SK-N-SH (cell line): ENCODE measurements around the gene MCF2L. TPM values are rescaled to one million over a fixed set of nuclear protein-coding genes. Genes with fewer than 3 reads are reported as not detected.

Experiments
- CTCF ChIA-PET: fragments of 300-600, 350-600 bp; formaldehyde crosslinking; extraction: SDS; loops from one replicate; lab custom pipeline; 2021; lab: Yijun Ruan, JAX
- POLR2A ChIA-PET: fragments of 350-600 bp; sonication (Branson Sonifier 250); formaldehyde crosslinking; extraction: SDS; loops from one replicate; lab custom pipeline; 2020; ENCODE audit warnings: antibody characterized with exemption, inconsistent platforms; lab: Yijun Ruan, JAX
- DNase-seq: peaks from one replicate; pipeline ENCODE4 v3.0.0; 2012
- H2AFZ ChIP-seq: fragments of 200-600 bp; sonication (generic); 2 replicates; pipeline ENCODE4 v1.8.1; 2016; ENCODE audit warnings: antibody characterized with exemption, mild to moderate bottlenecking, low read depth
- H3F3A ChIP-seq: fragments of 200-600 bp; sonication (generic); replicated peaks from 2 replicates; pipeline ENCODE3; 2016; ENCODE audit warnings: antibody characterized with exemption, mild to moderate bottlenecking; ENCODE audit not compliant: insufficient read depth
- H3K27ac ChIP-seq, 2 experiments: fragments of 200-500 bp in 1 of 2; fragments of 200-600 bp in 1 of 2; sonication (Bioruptor generic) in 1 of 2; sonication (generic), shearing (Covaris generic) in 1 of 2; 2 replicates each; pipeline versions ENCODE4 v1.5.1 to v1.6.1; 2014 to 2016; ENCODE audit warnings: low read depth in 2 of 2, inconsistent platforms in 1 of 2, low read length in 1 of 2, mild to moderate bottlenecking in 1 of 2, mixed read lengths in 1 of 2
- H3K27me3 ChIP-seq: fragments of 200-600 bp; sonication (generic), shearing (Covaris generic); 2 replicates; pipeline ENCODE4 v1.6.1; 2016; ENCODE audit warnings: mixed run types; ENCODE audit not compliant: insufficient read depth
- H3K36me3 ChIP-seq, 2 experiments: fragments of 200-500 bp in 1 of 2; fragments of 200-600 bp in 1 of 2; sonication (Bioruptor generic) in 1 of 2; sonication (generic) in 1 of 2; replicated peaks in 1 of 2; 2 replicates each; pipeline versions ENCODE3 to v1.5.1; 2014 to 2016; ENCODE audit warnings: low read length in 1 of 2, mild to moderate bottlenecking in 1 of 2; ENCODE audit not compliant: insufficient read depth in 2 of 2, control insufficient read depth in 1 of 2
- H3K4me1 ChIP-seq, 2 experiments: fragments of 200-500 bp in 1 of 2; fragments of 200-600 bp in 1 of 2; sonication (Bioruptor generic) in 1 of 2; sonication (generic), shearing (Covaris generic) in 1 of 2; 2 replicates each; pipeline versions ENCODE4 v1.5.1 to v1.6.1; 2014 to 2016; ENCODE audit warnings: low read depth in 1 of 2, low read length in 1 of 2, mixed run types in 1 of 2; ENCODE audit not compliant: insufficient read depth in 2 of 2, control insufficient read depth in 1 of 2
- H3K4me2 ChIP-seq: fragments of 200-600 bp; sonication (generic), shearing (Covaris generic); 2 replicates; pipeline ENCODE4 v1.6.1; 2017; ENCODE audit warnings: mixed run types
- H3K4me3 ChIP-seq, 2 experiments: fragments of 200-500 bp in 1 of 2; fragments of 200-600 bp in 1 of 2; sonication (Bioruptor generic) in 1 of 2; sonication (generic), shearing (Covaris generic) in 1 of 2; 2 replicates each; pipeline versions ENCODE4 v1.5.1 to v1.8.1; 2014 to 2016; ENCODE audit warnings: low read depth in 2 of 2, inconsistent platforms in 1 of 2, low read length in 1 of 2, mild to moderate bottlenecking in 1 of 2, mixed read lengths in 1 of 2, moderate library complexity in 1 of 2
- H3K79me2 ChIP-seq: fragments of 200-600 bp; sonication (generic); 2 replicates; pipeline ENCODE4 v1.8.1; 2017; ENCODE audit warnings: mild to moderate bottlenecking; ENCODE audit not compliant: insufficient read depth
- H3K9ac ChIP-seq: fragments of 200-600 bp; sonication (generic); 2 replicates; pipeline ENCODE4 v1.6.1; 2017; ENCODE audit warnings: mixed run types
- H3K9me2 ChIP-seq: fragments of 200-600 bp; sonication (generic); 2 replicates; pipeline ENCODE4 v1.6.1; 2017; ENCODE audit warnings: mixed run types
- H3K9me3 ChIP-seq: fragments of 200-600 bp; sonication (generic); 2 replicates; pipeline ENCODE4 v1.6.1; 2017; ENCODE audit warnings: mixed run types, mild to moderate bottlenecking, moderate library complexity
- H4K20me1 ChIP-seq: fragments of 200-600 bp; sonication (generic); 2 replicates; pipeline ENCODE4 v1.6.1; 2017; ENCODE audit warnings: mild to moderate bottlenecking, mixed run types; ENCODE audit not compliant: insufficient read depth
- FOXM1 ChIP-seq: IDR thresholded peaks from 2 replicates; pipeline ENCODE4 v1.4.0; 2012; ENCODE audit warnings: low read depth, mild to moderate bottlenecking
- NRF1 ChIP-seq: IDR thresholded peaks from 2 replicates; pipeline ENCODE4 v1.6.1; 2012; ENCODE audit warnings: low read depth, mild to moderate bottlenecking, low read length
- RAD21 ChIP-seq: IDR thresholded peaks from 2 replicates; pipeline ENCODE4 v1.6.1; 2012; ENCODE audit warnings: mild to moderate bottlenecking, low read length
- TEAD4 ChIP-seq: IDR thresholded peaks from 2 replicates; pipeline ENCODE4 v1.4.0; 2012; ENCODE audit warnings: mild to moderate bottlenecking, borderline replicate concordance; ENCODE audit not compliant: insufficient read depth
- YY1 ChIP-seq: IDR thresholded peaks from 2 replicates; pipeline ENCODE4 v1.4.0; 2012; ENCODE audit warnings: low read depth, mild to moderate bottlenecking
- WGBS: methylation state at CpG from one replicate; pipeline ENCODE4 v1.1.6; 2017; ENCODE audit warnings: low lambda C conversion rate; 5-methylcytosine and 5-hydroxymethylcytosine counted together
- polyA plus RNA-seq, 3 experiments: library from polyadenylated mRNA; depleted of rRNA; stranded (reverse); fragments of >200 nt; gene quantifications; 2 replicates each; pipeline ENCODE4 v1.2.3, GENCODE V29; 2012
- TF ChIP-seq, protein P1 (sequence below): fragments of 200-600 bp; sonication (generic); IDR thresholded peaks from 2 replicates; pipeline ENCODE4 v1.6.1; 2017; ENCODE audit warnings: antibody characterized with exemption, mild to moderate bottlenecking, moderate library complexity
- TF ChIP-seq, protein P2 (sequence below): IDR thresholded peaks from 2 replicates; pipeline ENCODE4 v1.4.0; 2012; ENCODE audit warnings: low read depth, borderline replicate concordance
- TF ChIP-seq, protein P3 (sequence below): IDR thresholded peaks from 2 replicates; pipeline ENCODE4 v1.4.0; 2012; ENCODE audit warnings: low read depth, borderline replicate concordance
- TF ChIP-seq, protein P4 (sequence below): fragments of 150-350 bp; IDR thresholded peaks from 2 replicates; pipeline ENCODE4 v1.6.1; 2016; ENCODE audit warnings: mild to moderate bottlenecking, low read depth, low read length

MCF2L gene
- polyA plus RNA-seq, 1 of the 3 experiments (the other 2 are of a cell fraction) = 0.56 TPM

DNA sequence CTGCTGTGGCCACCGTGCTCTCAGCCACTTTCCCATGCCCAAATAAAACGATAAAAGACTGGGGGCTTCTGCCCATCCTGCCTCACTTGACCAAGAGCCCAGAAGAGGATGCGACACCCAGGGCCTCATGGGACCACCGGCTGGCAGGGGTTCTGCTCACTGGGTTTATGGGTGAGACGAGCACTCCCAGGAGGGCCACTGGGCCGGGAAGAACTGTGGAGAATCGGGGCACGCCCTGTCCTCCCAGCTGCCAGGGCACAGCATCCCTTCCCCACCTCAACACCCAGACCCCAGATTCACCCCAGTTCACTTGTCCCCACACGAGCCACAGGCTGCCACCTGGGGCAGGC is 148.9 kb downstream of the MCF2L start (continued):
- TF ChIP-seq, protein P1, sequence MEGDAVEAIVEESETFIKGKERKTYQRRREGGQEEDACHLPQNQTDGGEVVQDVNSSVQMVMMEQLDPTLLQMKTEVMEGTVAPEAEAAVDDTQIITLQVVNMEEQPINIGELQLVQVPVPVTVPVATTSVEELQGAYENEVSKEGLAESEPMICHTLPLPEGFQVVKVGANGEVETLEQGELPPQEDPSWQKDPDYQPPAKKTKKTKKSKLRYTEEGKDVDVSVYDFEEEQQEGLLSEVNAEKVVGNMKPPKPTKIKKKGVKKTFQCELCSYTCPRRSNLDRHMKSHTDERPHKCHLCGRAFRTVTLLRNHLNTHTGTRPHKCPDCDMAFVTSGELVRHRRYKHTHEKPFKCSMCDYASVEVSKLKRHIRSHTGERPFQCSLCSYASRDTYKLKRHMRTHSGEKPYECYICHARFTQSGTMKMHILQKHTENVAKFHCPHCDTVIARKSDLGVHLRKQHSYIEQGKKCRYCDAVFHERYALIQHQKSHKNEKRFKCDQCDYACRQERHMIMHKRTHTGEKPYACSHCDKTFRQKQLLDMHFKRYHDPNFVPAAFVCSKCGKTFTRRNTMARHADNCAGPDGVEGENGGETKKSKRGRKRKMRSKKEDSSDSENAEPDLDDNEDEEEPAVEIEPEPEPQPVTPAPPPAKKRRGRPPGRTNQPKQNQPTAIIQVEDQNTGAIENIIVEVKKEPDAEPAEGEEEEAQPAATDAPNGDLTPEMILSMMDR = no peak

DNA sequence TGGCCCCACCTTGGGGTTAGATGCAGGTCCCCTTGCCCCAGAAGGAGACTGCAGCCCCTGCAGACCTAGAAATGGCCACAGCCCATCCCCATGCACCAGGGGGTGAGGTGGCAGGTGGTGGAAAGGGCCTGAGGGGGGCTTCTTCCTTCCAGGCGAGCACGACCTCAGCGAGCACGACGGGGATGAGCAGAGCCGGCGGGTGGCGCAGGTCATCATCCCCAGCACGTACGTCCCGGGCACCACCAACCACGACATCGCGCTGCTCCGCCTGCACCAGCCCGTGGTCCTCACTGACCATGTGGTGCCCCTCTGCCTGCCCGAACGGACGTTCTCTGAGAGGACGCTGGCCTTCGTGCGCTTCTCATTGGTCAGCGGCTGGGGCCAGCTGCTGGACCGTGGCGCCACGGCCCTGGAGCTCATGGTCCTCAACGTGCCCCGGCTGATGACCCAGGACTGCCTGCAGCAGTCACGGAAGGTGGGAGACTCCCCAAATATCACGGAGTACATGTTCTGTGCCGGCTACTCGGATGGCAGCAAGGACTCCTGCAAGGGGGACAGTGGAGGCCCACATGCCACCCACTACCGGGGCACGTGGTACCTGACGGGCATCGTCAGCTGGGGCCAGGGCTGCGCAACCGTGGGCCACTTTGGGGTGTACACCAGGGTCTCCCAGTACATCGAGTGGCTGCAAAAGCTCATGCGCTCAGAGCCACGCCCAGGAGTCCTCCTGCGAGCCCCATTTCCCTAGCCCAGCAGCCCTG is 149.4 kb downstream of the MCF2L start:
- 65% methylated on average over 5 of the region's 42 CpGs for WGBS
- H3K9me3 ChIP-seq = no peaks in the 10 kb centered on the region
- no peak overlapping the region for H3K9ac ChIP-seq
- H3K79me2 ChIP-seq = no peaks in the 10 kb centered on the region
- H3K9me2 ChIP-seq = no peaks in the 10 kb centered on the region
- H3F3A ChIP-seq = no peaks in the 10 kb centered on the region
- TF ChIP-seq, protein P2, sequence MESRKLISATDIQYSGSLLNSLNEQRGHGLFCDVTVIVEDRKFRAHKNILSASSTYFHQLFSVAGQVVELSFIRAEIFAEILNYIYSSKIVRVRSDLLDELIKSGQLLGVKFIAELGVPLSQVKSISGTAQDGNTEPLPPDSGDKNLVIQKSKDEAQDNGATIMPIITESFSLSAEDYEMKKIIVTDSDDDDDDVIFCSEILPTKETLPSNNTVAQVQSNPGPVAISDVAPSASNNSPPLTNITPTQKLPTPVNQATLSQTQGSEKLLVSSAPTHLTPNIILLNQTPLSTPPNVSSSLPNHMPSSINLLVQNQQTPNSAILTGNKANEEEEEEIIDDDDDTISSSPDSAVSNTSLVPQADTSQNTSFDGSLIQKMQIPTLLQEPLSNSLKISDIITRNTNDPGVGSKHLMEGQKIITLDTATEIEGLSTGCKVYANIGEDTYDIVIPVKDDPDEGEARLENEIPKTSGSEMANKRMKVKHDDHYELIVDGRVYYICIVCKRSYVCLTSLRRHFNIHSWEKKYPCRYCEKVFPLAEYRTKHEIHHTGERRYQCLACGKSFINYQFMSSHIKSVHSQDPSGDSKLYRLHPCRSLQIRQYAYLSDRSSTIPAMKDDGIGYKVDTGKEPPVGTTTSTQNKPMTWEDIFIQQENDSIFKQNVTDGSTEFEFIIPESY = no peak
- TF ChIP-seq NRF1 (no peak), RAD21 (no peak), TEAD4 (no peak), YY1 (no peak), FOXM1 (no peak)
- TF ChIP-seq, protein P3, sequence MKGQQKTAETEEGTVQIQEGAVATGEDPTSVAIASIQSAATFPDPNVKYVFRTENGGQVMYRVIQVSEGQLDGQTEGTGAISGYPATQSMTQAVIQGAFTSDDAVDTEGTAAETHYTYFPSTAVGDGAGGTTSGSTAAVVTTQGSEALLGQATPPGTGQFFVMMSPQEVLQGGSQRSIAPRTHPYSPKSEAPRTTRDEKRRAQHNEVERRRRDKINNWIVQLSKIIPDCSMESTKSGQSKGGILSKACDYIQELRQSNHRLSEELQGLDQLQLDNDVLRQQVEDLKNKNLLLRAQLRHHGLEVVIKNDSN = no peak
- TF ChIP-seq, protein P4, sequence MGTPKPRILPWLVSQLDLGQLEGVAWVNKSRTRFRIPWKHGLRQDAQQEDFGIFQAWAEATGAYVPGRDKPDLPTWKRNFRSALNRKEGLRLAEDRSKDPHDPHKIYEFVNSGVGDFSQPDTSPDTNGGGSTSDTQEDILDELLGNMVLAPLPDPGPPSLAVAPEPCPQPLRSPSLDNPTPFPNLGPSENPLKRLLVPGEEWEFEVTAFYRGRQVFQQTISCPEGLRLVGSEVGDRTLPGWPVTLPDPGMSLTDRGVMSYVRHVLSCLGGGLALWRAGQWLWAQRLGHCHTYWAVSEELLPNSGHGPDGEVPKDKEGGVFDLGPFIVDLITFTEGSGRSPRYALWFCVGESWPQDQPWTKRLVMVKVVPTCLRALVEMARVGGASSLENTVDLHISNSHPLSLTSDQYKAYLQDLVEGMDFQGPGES = no peak
- TF ChIP-seq, all 33 proteins: peak for 0
- POLR2A ChIA-PET = no interaction called here
- no peak overlapping the region for H3K27ac ChIP-seq
- no peaks in the 10 kb centered on the region for H3K27me3 ChIP-seq
- H3K4me1 ChIP-seq = peaks cover 0 to 20% of the 10 kb centered on the region in 2 experiments; a peak in 1 of 4 replicates
- no peak for DNase-seq
- CTCF ChIA-PET = no interaction called here
- no peak overlapping the region for H2AFZ ChIP-seq
- no peak overlapping the region for H3K4me3 ChIP-seq
- H3K4me2 ChIP-seq = no peak overlapping the region
- H3K36me3 ChIP-seq = no peaks in the 10 kb centered on the region
- H4K20me1 ChIP-seq = no peaks in the 10 kb centered on the region
